Superior temporal gyrus (tissue), 1 donor: ENCODE measurements around the gene LPAR5.

ENCODE experiments used
- DNase-seq: peaks from one replicate; pipeline ENCODE4 v3.0.0-alpha.2; 2016; ENCODE audit errors: extremely low spot score

The LPAR5 gene

DNA sequence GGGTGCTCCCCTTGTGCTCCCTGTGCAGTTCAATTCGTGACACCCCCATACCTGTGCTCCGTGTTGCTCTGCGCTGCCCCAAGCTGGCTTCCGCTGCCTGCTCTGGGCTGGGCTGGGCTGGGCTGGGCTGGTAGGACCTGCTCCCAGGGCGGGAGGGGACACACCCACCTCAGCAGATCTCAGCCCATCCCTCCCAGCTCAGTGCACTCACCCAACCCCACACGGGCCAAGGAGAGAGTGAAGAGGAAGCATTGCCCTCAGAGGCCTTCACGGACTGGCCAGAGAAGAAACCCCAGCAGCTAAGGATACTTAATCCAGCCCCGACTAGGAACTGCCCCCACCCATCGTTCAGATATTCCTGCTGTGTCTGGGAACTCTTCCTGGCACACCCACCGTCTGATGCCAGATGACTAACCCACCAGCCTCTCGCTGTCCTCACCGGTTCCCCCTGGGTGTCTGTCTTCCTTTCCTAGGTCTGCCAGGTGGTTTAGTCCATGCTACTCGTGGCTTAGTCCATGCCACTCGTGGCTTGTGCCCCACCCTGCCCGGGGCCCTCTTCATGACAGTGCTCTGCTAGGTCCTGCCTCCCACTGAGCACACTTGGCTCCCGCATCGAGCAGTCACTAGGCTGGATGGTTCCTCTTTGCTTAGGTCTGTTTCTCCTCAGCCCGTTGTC, at the start of gene LPAR5:
LPAR5 (minus strand) TSS at position 104 of the 676 bp plus-strand sequence. CDS start 14,711 bp downstream, outside the sequence.
- no peak for DNase-seq

GRCh38 chr12:6684609-6685008, 48.9 kb upstream of the LPAR5 start:
- DNase-seq: peak; percentile 72

DNA sequence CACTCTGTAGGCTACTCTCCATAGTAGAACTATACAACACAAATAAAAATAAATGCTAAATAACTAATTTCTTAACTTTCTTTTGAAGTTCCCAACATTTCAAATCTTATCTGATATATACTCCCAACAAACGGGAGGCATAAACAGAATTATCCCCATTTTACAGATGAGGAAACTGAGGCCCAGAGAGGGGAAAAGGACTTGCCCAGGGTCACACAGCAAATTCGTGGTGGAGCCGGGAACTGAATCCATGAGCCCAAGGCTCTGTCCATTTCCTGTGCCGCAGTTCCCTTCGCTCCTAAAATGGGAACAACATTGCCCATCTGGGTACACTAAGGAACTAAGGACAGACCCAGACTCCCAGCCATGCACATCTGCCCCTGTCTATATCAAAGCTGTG, 41.2 kb upstream of the LPAR5 start:
- DNase-seq: no peak

DNA sequence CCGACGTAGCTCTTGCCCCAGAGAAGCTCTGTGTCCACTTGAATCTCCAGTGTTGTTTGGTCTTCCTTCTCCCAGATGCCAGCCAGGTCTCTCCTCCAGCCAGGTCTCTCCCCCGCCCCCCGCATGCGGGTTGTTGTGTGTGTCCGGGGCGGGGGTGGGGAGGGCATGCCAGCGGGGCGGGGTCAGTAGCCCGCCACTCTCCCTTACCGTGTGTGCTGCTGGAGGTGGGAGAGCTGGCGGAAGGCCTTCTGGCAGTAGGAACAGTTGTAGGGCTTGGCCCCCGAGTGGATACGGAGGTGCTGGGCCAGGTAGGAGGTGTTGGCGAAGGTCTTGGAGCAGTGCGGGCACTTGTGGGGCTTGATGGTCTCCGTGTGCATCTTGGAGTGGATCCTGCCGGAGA, 36.4 kb upstream of the LPAR5 start:
- no peak for DNase-seq

DNA sequence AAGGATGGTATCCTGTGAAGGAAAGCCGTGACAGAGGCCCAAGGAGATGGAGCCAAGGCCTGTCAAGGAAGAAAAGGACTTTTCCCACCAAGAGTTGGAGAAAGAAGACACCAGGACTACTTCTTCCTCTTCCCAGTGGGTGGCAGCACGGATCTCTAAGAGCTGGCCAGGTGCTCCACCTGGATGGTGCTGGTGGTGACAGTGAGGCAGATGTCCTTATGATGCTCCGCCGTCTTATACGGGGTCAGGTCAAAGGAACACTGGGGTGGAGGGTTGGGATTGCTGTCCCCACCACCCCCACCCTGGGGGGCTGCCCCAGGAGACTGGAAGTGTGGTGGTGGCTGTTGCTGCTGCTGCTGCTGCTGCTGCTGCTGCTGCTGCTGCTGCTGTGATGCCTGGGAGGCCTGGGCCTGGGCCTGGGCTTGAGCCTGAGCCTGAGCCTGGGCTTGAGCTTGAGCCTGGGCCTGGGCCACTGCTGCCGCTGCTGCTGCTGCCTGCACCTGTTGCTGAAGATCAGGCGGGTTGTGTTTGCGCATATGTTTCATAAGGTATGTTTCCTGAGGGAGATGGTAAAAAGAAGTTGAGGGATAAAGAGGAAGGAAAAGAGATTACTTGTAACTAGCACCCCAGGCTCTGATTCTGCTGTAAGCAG, 31.9 kb upstream of the LPAR5 start:
- no peak for DNase-seq

DNA sequence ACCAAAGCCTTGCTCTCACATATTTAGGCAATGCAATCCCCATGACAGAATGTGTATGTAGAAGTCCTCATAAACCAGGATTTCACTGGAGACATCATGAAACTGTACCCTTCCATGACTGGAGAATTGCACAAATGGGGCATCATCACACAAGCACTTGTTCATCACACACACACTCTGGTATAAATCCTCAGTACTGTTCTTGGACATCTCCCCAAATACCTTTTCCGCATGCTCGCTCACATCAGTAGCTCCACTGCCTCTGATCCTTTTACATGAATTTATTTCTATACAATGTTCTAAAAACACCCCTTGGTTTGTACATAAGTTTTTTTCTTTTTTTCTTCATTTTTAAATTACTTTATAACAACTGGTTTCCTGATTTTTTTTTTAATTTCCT, 30.5 kb upstream of the LPAR5 start:
- DNase-seq: no peak

DNA sequence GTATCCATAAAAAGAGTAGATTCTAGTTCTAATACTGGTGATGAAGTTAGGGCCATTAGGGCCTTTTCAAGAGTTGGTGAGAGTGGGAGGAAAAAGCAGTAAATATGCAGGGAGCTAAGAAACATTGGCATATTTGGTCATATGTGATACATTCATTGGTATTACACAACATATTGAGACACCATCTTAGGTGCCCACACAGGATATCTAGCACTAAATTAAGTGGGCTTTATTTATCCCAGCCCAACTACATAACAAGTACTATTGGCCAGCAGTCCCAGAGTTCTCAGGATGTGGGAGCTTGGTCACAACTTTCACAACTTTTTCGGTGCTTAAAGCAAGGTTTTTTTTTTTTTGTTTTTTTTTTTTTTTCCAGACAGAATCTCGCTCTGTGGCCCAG, 29.1 kb upstream of the LPAR5 start:
- DNase-seq: no peak

- DNase-seq: peak; percentile 100
Observed at GRCh38 chr12:6662906-6663742, 27.4 kb upstream of the LPAR5 start, which contains the start of gene ING4. TSS of gene ING4 (minus strand) at chr12:6663119. CDS start at chr12:6663101, 18 bp downstream.

GRCh38 chr12:6662602-6662905, 26.8 kb upstream of the LPAR5 start:
- DNase-seq: no peak

GRCh38 chr12:6653987-6654386, 18.2 kb upstream of the LPAR5 start:
- DNase-seq: no peak

GRCh38 chr12:6653342-6653741, 17.6 kb upstream of the LPAR5 start:
- DNase-seq: no peak

- no peak for DNase-seq
Observed at GRCh38 chr12:6652391-6652790, 16.6 kb upstream of the LPAR5 start.

DNA sequence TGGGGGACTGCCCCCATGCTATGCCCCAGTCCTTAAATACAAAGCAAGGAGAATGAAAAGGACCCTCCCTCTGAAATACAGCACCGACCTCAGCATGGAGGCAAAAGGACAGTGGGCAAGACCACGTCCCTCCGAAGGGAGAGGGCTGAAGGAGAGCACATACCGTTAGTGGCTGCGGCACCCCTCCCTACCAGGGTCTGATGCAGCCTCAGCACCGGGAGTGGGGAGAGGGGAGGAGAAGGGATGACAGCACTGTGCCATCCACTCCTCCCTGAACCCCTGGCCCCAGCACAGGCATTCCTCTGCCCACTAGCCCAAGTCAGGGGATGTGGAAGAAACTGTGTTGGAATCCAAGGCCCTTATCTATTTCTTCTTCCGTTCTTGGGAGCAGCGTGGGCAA, 15.1 kb upstream of the LPAR5 start:
- DNase-seq: no peak

DNA sequence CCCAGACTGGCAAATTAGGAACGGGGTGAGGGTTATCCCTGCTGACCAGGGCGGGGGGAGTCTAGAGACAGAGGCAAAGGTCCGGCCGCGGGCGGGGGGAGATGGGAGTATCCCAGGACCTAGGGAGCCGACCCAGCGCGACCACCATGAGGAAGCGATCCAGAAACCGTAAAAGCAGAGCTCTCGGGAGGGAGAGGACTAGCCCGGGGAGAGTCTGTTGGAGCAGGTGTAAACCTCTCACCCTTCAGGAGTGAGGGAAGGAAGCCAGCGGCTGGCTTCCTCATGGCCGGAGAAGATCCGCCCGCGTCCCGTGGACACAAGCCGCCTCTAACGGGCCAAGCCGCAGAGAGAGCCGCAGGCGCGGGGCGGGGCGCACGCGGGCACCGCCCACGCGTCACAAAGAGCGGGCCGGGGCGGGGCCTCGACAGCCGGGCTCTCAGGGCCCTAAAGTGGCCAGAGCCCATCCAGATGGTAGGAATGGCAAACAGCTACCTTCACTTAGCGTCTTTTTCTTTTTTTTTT, 11.4 kb upstream of the LPAR5 start, which contains the start of gene ACRBP:
ACRBP (minus strand) TSS at position 350 of the 522 bp plus-strand sequence; CDS start at position 284, 66 bp downstream.
- peak; percentile 63 for DNase-seq

DNA sequence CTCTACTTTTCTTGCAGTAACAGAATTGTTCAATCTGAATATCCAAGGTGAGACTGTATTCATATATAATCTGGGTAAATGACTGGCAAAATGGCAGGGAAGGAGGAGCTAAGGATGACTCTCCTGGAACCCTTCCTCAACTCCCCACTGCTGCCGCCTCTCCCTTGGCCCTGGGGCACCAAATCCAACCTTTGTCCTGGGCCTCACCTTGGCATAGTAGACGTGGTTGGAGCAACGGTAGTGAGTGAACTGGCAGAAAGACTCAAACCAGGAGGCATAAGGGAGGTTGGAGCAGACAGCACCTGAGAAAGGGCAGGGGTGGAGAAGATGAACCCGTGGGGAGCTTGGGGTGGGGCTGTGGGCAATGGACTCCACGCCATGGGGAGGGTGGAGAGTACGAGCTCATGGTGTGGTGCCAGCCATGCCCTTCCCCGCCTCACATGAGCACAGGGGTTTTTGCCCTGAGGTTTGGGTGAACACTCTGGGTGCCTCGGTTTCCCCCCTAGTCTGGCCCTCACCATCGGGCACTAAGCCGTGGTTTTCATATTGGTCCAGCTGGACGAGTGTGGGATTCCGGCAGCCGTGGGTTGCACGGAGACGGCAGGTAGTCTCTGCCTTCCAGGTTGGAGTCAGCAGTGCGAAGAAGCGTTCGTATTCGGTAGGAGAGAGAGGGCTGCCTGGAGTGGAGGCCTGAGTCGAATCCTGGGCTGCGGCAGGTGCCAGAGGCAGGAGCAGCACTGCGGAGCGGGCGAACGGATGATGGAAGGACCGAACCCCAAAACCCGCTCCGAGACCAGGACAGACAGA, 10.7 kb upstream of the LPAR5 start:
- no peak for DNase-seq

DNA sequence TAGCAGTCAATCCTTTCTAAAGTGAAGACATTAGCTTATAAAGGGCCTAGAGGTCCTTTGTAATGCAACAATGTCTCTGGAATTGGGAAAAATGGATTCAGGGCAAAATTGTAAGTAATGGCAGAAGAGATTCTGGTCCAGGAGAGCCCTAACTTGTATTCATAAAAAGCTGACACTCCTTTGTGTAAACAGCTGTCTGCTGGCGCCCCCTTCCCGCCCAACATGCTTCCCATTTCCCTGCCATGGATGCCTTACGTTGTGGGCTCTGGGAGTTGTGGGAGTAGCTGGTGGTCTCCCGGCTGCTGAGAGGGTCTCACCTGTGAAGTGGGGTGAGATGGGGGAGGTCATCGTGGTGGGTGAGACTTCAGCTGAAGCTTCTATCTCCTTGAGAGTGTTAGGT, 9.1 kb upstream of the LPAR5 start:
- peak; percentile 58 for DNase-seq

DNA sequence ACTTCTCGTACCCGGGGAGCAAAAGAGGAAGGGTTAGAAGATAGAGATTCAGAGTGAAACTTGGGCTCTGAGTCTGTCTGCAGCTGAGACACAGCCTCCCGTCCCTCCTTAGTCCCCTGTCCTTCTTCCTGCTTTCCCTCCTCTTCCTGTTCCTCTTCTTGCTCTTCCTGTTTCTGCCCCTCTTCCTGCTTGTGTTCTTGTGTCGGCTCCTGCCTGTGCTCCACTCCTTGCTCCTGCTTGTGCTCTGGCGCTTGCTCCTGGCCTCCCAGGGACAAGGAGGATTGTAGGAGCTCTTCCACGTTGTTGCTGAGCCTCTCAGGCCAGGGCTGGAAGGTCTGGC, 8.5 kb upstream of the LPAR5 start:
- no peak for DNase-seq

DNA sequence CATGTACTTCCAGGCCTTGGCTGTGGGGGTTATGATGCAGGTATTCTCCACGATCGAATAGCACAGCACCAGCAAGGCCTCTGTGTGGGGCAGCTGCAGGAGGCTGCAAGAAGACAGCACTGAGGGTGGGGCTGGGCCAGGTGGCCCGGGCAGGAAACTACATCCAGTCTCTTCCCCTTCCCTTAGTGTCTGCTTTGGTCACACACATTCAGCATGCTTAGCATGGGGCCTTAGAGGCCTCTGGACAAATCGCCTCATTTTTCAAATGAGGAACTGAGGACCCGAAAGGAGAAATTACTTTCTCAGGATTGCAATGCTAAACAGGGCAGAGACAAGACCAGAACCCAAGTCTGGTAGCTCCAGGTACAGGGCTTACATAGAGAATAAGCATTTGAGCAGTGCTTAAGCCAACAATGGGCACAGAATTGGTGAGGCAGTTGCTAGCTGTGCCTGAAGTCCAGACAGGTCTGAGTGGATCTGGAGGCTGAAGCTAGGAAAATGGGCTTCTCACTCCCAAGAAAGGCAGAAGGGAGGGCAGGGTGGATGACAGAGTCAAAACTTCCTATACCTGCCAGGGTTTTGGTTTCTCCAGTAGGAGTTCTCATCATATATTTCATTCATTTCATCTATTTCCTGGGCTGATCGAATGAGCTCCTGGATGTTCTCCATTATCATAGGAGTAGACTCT, 8.0 kb upstream of the LPAR5 start:
- no peak for DNase-seq

DNA sequence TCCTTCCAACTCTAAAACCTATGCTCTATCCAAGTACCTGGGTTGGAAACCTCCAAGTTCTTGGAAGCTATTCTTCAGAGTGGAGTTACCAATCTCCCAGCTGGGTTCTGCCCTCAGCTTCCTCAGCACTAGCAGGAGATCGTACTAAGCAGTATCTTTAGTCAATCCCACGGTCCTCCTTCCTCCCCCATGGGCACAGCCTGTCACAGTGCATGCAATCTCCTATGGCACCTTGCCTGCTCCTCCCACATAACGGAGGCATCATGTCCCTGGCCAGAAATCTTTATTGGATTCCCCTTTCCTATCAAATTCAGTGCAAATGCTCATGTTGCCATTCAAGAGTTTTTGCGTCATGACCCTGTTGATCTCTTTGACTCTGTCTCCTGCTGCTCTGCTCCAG, 5.4 kb upstream of the LPAR5 start:
- peak; percentile 39 for DNase-seq

DNA sequence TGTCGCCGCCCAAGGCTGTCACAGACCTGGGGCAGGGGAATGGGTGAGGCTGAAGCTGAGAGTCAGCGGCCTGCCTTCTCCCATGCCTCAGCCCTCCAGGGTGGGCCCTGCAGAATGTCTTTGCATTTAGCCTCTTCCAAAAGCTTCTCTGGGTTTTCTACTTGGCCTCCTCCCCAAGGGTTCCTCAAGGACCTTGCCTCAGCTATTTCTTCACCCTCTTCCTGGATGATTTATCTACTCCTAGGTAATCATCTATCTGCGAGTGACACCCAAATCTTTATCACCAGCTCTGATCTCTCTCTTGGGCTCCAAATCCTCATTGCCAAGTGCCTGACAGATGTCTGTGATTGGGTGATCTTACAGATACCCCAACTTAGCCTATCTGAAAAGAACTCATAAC, 4.7 kb upstream of the LPAR5 start:
- DNase-seq: no peak

DNA sequence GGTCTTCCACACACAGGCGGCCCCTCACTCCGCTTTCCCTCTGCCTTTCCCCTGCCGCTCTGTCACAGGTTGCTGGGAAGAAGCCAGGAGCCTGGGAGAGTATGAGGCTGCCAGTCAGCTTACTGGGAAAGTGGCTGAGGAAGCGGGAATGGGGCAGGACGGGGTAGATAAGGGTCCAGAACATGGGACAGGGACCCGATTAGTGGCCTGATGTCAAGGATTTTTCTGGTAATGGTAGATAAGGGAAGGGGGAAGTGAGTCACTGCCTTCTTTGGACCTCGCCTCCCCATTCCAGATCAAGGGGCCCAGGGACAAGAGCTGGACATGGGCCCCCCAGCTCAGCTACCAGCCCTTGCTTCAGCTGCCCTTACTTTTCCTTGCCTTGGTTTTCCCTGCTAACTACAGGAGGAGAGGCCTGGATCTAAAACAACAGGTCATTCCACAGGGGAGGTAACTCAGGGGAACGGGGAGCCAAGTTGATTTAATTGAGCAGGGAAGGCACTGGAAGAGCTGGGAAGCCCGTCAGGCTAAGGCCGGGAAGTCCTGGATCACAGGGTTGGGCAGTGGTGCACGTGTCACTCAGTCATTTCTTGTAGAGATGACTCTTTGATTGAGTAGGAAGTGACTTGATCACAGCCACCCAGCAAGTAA, 3.5 kb upstream of the LPAR5 start:
- DNase-seq: no peak
